HG02840 (cell line): Measurements from ENCODE around the gene TAF1.
"Not testable (repeated sequence)": the region's sequence is repeated elsewhere in the genome, so short reads cannot be mapped to it uniquely, and the experiment has no call there.

ENCODE experiments used
- ATAC-seq: cut with Tn5 transposase; IDR thresholded peaks from one replicate; pipeline ENCODE4 v1.9.1; 2021; ENCODE audit warnings: mild to moderate bottlenecking, moderate library complexity, moderate number of reproducible peaks; ENCODE audit not compliant: unreplicated experiment, low FRiP score

TAF1 gene

GRCh38 chrX:71493111-71493613 lies 127.0 kb downstream of the TAF1 start:
- ATAC-seq = no peak

GRCh38 chrX:71495979-71496378 lies 129.8 kb downstream of the TAF1 start:
- not testable (repeated sequence) for ATAC-seq

- ATAC-seq = no peak
Observed at GRCh38 chrX:71496476-71496875, 130.3 kb downstream of the TAF1 start.

- not testable (repeated sequence) for ATAC-seq
Observed at GRCh38 chrX:71502080-71502479, 135.9 kb downstream of the TAF1 start.

- no peak for ATAC-seq
Observed at GRCh38 chrX:71504346-71504745, 138.2 kb downstream of the TAF1 start.

- no peak for ATAC-seq
Observed at GRCh38 chrX:71509289-71509688, 143.1 kb downstream of the TAF1 start.

GRCh38 chrX:71510161-71510560 lies 144.0 kb downstream of the TAF1 start:
- no peak for ATAC-seq

GRCh38 chrX:71513731-71514130 lies 147.6 kb downstream of the TAF1 start:
- ATAC-seq = not testable (repeated sequence)

- no peak for ATAC-seq
Observed at GRCh38 chrX:71514367-71515037, 148.3 kb downstream of the TAF1 start.

GRCh38 chrX:71515038-71515396 lies 148.9 kb downstream of the TAF1 start:
- ATAC-seq = no peak
